Skeletal muscle satellite cell (primary cell): ENCODE data around the gene CAPN11.
"Not testable (repeated sequence)": the region's sequence is repeated elsewhere in the genome, so short reads cannot be mapped to it uniquely, and the experiment has no call there.

Experiments
- H3K27me3 ChIP-seq: 2 replicates; pipeline ENCODE4 v1.7.0; 2013; ENCODE audit warnings: low read length; ENCODE audit not compliant: control insufficient read depth, insufficient read depth
- H3K36me3 ChIP-seq: 2 replicates; pipeline ENCODE4 v1.7.0; 2013; ENCODE audit warnings: mild to moderate bottlenecking, control low read depth, low read length; ENCODE audit not compliant: insufficient read depth
- H3K4me1 ChIP-seq: 2 replicates; pipeline ENCODE4 v1.7.0; 2013; ENCODE audit warnings: low read length; ENCODE audit not compliant: control insufficient read depth, insufficient read depth
- H3K4me2 ChIP-seq: 2 replicates; pipeline ENCODE4 v1.7.0; 2013; ENCODE audit warnings: mild to moderate bottlenecking, low read length
- H3K4me3 ChIP-seq: 2 replicates; pipeline ENCODE4 v1.7.0; 2013; ENCODE audit warnings: low read length
- H3K9ac ChIP-seq: 2 replicates; pipeline ENCODE4 v1.7.0; 2013; ENCODE audit warnings: mild to moderate bottlenecking, low read depth, low read length, moderate library complexity
- H3K9me3 ChIP-seq: replicated peaks from 2 replicates; pipeline ENCODE4 v1.7.0; 2013; ENCODE audit warnings: mild to moderate bottlenecking, control low read depth, low read length

The CAPN11 gene

DNA sequence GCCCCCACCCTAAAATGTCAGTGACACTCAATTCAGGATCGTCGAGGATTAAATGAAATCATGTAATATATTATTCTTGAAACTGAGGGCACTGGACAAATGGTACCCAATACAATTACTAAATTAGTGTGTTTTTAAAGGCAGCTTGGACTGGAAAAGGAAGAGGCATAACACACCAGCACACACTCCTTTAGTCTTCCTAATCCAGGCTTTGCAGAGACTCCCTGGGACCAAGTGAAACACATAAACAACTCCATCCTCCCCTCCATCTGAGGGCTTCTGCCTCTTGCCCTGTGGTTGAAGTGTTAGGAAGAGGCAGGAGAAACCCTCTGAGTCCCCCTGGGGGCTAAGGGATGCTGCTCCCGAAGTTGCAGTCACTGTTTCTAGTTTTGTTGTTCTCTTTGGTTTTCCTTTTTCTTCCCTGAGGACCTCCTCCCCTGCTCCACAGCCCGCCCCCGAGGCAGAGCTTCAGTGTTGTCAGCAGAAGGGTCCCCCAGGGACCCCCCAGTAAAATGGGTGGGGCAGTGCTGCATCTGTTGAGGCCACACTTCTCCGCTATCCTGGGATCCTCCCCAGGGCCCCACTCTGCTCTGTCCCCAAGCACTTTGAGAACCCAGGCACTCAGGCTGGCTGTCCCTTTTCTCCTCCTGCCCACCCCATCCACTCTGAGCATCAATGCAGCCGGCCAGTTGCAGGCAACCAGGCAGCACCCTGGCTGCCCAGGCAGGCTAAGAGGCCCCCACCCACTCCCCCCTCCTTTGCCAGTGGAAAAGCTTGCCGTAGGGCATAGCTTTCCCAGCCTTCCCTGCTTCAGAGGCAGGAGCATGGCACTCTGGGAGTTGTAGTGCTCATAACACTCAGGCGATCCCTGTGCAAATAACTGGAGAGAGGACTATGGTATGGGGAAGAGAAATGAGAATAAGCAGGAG, 25.4 kb upstream of the CAPN11 start:
- Histone ChIP-seq H3K9ac (peak overlapping the region; percentile 26), H3K36me3 (peaks cover 25% of the 10 kb centered on the region), H3K9me3 (no peaks in the 10 kb centered on the region), H3K27me3 (no peaks in the 10 kb centered on the region), H3K4me3 (no peak overlapping the region), H3K4me2 (peak overlapping the region; percentile 42), H3K4me1 (peaks cover 13% of the 10 kb centered on the region)

DNA sequence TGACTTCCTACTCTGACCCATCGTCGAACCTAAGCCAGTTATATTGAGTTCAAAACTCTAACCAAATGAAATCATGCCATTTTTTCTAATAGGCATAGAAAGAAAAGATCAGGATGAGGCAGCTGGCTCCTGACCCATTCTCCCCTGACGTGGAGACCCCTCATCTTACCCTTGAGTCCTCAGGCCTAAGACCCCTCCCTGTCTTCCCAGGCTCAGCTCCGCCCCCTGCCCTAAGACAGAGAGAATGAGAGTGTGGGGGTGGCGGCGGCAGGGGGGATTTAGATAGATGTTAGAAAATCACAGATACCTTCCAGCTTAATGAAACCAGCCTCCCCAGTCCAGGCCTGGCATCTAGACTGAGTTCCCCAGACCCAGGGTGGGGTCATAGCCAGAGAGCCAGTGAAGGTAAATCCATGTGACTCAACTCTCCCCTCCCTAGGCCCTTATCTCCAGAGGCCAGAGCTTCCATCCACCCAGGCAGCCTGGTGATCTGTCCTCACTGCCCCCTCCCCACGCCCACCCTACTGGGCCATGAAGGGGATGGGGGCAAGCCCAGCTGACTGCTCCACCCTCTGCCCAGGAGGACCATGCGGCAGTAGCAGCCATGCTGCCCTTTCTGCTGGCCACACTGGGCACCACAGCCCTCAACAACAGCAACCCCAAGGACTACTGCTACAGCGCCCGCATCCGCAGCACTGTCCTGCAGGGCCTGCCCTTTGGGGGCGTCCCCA, 24.5 kb upstream of the CAPN11 start:
- H3K36me3 ChIP-seq = peaks cover 25% of the 10 kb centered on the region

DNA sequence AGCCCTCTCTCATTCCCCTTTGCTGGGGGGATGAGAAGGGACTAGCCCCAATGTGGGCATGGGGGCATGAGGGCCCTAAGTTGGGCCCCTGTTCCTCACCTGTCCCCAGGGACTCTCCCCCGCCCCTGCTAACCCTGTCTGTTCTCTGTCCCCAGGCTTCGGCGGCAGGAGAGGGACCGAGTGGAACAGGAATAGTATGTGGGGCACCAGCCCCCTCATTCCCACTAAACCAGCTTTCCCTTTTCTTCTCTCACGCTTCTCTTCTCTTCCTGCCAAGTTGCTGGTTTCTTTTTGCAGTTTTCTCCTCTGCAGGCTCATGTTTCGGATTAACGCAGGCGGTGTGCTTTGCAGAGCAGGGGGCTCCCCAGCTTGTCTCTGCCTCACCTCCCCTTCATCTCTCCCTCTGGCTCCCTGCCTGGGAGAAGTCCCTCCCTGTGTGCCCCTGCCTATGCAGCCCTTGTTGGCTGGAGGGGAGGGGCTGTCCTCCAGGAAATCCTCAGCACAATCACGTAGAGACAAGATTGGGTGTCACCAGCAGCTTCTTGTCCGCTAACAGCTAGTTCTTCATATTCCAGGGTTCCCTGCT, 23.4 kb upstream of the CAPN11 start:
- H3K4me1 ChIP-seq = peaks cover 7% of the 10 kb centered on the region
- H3K9me3 ChIP-seq = no peaks in the 10 kb centered on the region
- H3K4me3 ChIP-seq = no peak overlapping the region
- H3K4me2 ChIP-seq = no peak overlapping the region
- no peaks in the 10 kb centered on the region for H3K27me3 ChIP-seq
- H3K36me3 ChIP-seq = peaks cover 30% of the 10 kb centered on the region
- H3K9ac ChIP-seq = no peak overlapping the region

More for the DNA sequence above, 24.5 kb upstream of the CAPN11 start:
- Histone ChIP-seq H3K9me3 (no peaks in the 10 kb centered on the region), H3K4me2 (no peak overlapping the region), H3K9ac (no peak overlapping the region), H3K27me3 (no peaks in the 10 kb centered on the region), H3K4me1 (peaks cover 7% of the 10 kb centered on the region), H3K4me3 (no peak overlapping the region)

DNA sequence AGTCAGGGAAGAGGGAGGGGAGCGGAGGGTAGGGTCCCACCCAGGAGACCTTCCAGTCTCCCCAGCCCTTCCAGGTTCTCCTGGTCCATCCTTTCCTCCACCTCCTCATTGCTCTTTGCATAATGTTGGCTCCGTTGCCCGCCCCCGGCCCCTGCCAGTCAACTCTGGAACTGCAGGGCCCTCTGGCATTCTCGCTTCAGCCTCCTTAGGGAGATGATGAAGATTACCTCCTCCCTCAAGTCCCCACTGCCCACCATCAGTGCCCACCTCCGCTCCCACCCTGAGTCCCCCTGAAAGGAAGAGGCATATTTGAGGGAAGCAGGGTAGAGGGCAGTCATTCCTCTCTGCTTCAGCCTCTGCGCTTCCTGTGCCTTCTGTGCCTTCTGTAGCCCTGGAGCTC, 22.7 kb upstream of the CAPN11 start:
- H3K9me3 ChIP-seq = no peaks in the 10 kb centered on the region
- H3K4me1 ChIP-seq = peaks cover 7% of the 10 kb centered on the region
- peaks cover 35% of the 10 kb centered on the region for H3K36me3 ChIP-seq
- H3K27me3 ChIP-seq = no peaks in the 10 kb centered on the region
- H3K9ac ChIP-seq = no peak overlapping the region
- H3K4me2 ChIP-seq = no peak overlapping the region
- H3K4me3 ChIP-seq = no peak overlapping the region

DNA sequence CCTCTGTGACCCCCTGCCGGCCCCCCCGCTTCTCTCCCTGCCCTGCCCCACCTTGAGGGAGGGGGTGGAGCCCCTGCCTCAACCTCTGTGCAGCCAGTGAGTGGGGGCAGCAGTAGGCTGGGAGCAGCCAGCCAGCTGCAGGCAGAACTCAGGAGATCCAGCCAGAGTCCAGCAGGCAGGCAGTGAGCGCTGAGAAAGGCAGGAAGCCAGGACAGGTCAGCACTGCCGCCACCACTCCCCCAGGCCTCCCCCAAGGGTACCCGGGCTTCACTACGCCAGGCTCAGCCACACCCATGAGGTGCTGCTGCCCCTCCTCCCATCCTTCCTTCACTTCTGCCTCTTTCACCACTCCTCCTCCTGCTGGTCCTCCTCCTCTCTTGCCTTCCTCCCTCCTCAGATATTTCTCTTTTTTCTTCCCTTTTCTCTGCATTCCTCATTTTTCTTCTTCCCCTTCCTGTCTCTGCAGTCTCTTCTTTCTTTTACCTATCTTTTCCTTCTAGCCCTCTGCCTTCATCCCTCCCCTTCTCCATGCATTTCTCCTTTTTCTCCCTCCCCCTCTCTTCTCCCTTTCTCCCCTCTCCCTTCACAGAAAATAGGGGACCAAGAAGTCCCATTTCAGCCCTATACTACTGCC, 19.8 kb upstream of the CAPN11 start:
- H3K4me2 ChIP-seq = no peak overlapping the region
- peaks cover 57% of the 10 kb centered on the region for H3K36me3 ChIP-seq

DNA sequence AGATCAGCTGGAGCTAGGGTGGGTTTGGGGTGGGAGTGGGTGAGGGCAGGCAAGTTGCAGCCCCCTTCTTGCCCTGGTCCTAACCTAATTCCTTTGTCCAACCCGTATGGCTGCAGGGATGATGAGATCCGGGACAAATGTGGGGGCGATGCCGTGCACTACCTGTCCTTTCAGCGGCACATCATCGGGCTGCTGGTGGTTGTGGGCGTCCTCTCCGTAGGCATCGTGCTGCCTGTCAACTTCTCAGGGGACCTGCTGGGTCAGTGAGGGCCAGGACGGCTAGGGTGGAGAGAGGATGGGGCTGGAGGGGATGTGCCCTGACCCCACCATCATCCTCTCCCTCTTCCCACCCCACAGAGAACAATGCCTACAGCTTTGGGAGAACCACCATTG, 19.3 kb upstream of the CAPN11 start:
- Histone ChIP-seq H3K4me2 (no peak overlapping the region), H3K9ac (no peak overlapping the region), H3K27me3 (no peaks in the 10 kb centered on the region), H3K9me3 (no peaks in the 10 kb centered on the region), H3K36me3 (peaks cover 60% of the 10 kb centered on the region), H3K4me1 (no peaks in the 10 kb centered on the region), H3K4me3 (no peak overlapping the region)

More for the DNA sequence above, 19.8 kb upstream of the CAPN11 start:
- H3K9me3 ChIP-seq = no peaks in the 10 kb centered on the region
- no peak overlapping the region for H3K4me3 ChIP-seq
- no peaks in the 10 kb centered on the region for H3K27me3 ChIP-seq
- no peaks in the 10 kb centered on the region for H3K4me1 ChIP-seq
- no peak overlapping the region for H3K9ac ChIP-seq

DNA sequence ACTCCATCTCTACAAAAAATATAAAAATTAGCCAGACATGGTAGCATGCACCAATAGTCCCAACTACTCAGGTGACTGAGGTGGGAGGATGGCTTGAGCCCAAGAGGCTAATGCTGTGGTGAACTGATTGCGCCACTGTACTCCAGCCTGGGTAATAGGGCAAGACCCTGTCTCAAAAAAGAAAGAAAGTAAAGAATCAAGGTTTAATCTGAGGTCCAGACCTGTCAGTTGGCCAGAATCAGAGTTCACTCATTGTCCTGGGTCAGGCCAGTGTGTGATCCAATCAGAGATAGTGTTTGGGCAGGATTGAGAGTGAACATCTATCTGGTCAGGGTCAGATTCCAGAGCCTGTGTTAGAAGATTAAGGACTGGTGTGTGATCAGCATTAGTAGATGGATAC, 15.8 kb upstream of the CAPN11 start:
- Histone ChIP-seq H3K4me1 (no peaks in the 10 kb centered on the region), H3K4me3 (no peak overlapping the region), H3K4me2 (no peak overlapping the region), H3K36me3 (peaks cover 57% of the 10 kb centered on the region), H3K27me3 (no peaks in the 10 kb centered on the region), H3K9ac (no peak overlapping the region), H3K9me3 (no peaks in the 10 kb centered on the region)

DNA sequence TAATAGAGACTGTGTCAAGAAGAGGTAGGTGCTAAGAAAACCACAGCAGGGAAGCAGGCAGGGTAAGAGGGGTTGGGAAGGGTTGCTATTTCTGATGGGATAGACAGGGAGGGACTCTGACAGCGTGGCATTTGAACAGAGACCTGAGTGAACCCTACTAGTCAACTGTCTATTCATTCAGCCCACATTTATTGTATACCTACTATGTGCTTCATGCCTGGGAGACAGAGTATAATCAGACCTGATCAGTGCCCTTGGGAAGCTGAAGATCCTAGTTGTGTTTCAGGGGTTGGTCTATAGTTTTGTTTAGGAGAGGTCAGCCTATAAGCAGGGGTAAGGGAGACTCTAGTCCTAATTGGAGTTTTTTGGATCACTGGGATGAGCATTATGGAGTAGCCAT, 14.9 kb upstream of the CAPN11 start:
- Histone ChIP-seq H3K4me2 (no peak overlapping the region), H3K27me3 (no peaks in the 10 kb centered on the region), H3K9me3 (no peaks in the 10 kb centered on the region), H3K36me3 (peaks cover 65% of the 10 kb centered on the region), H3K9ac (no peak overlapping the region), H3K4me3 (no peak overlapping the region), H3K4me1 (no peaks in the 10 kb centered on the region)

DNA sequence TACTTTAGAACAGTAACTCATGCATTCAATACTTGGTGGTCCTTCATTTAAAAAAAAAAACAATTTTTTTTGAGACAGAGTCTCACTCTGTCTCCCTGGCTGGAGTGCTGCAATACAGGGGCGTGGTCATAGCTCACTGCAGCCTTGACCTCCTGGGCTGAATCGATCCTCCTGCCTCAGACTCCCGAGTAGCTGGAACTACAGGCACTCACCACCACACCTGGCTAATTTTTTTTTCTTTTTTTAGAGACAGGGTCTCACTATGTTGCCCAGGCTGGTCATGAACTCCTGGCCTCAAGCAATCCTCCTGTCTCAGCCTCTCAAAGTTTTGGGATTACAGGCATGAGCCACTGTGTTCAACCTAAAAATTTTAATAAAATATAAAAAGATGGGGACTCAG, 14.1 kb upstream of the CAPN11 start:
- not testable (repeated sequence) for H3K4me3 ChIP-seq, H3K4me2 ChIP-seq, H3K27me3 ChIP-seq, H3K9ac ChIP-seq, H3K9me3 ChIP-seq, H3K4me1 ChIP-seq
- H3K36me3 ChIP-seq = peaks cover 65% of the 10 kb centered on the region

DNA sequence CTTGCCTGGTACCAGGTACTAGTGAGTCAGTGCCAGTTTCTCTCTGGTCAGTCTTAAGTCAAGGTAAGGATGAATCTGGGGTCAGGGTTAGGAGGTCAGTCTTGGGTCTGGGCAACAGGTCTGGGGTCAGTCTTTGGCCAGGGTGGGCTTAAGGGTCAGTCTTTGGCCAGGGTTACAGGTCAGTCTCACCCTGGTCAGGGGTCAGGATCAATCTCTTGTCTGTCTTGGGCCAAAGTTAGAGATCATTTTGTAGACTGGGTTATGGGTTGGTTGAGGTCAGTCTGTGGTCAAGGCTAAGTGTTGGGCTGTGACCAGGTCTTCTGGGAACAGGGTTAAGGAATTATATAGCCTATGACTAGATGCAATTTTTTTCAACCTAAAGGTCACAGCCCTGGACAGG, 12.8 kb upstream of the CAPN11 start:
- Histone ChIP-seq H3K36me3 (peaks cover 67% of the 10 kb centered on the region), H3K9ac (no peak overlapping the region)

DNA sequence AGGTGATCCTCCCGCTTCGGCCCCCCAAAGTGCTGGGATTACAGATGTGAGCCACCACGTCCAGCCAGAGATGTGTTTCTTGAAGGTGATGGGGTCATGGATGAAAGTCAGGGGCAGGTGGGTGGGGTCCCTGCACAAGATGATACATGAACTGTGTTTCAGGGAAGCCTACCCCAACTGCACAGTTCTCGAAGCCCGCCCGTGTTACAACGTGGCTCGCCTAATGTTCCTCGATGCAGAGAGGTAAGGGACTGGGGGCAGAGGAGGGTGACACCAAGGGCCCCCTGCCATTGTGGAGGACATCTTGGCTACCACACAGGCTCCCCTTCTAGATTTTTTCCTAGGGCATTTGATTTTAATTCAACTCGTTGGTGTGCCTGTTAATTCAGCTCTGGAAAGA, 11.9 kb upstream of the CAPN11 start:
- Histone ChIP-seq H3K4me1 (no peaks in the 10 kb centered on the region), H3K36me3 (peaks cover 59% of the 10 kb centered on the region), H3K9me3 (no peaks in the 10 kb centered on the region), H3K27me3 (no peaks in the 10 kb centered on the region), H3K4me2 (no peak overlapping the region), H3K4me3 (no peak overlapping the region), H3K9ac (no peak overlapping the region)

More for the DNA sequence above, 12.8 kb upstream of the CAPN11 start:
- no peaks in the 10 kb centered on the region for H3K27me3 ChIP-seq
- no peaks in the 10 kb centered on the region for H3K9me3 ChIP-seq
- no peaks in the 10 kb centered on the region for H3K4me1 ChIP-seq
- H3K4me3 ChIP-seq = no peak overlapping the region
- H3K4me2 ChIP-seq = no peak overlapping the region
